MM.1S (cell line): ENCODE measurements around the gene WDR49.
A peak's percentile ranks its signal among the peaks of the same experiment; 100 is the strongest.

Source experiments
- DNase-seq: peaks from one replicate; pipeline ENCODE4 v3.0.0-alpha.2; 2015
- H2AFZ ChIP-seq: fragments of 300-600 bp; sonication (generic); 2 replicates; pipeline ENCODE4 v1.6.0; 2016; ENCODE audit warnings: antibody characterized with exemption, low read length
- H3F3A ChIP-seq: fragments of 300-600 bp; sonication (generic); 2 replicates; pipeline ENCODE4 v1.6.1; 2016; ENCODE audit warnings: mild to moderate bottlenecking, antibody characterized with exemption, low read length, moderate library complexity, mixed read lengths; ENCODE audit not compliant: insufficient read depth
- H3K27ac ChIP-seq: fragments of 300-600 bp; sonication (generic); 2 replicates; pipeline ENCODE4 v1.5.1; 2016; ENCODE audit warnings: mild to moderate bottlenecking, low read length
- H3K27me3 ChIP-seq: fragments of 300-600 bp; sonication (generic); replicated peaks from 2 replicates; pipeline ENCODE4 v1.6.0; 2016; ENCODE audit warnings: low read length; ENCODE audit not compliant: insufficient read depth
- H3K36me3 ChIP-seq: fragments of 300-600 bp; sonication (generic); replicated peaks from 2 replicates; pipeline ENCODE4 v1.6.1; 2016; ENCODE audit warnings: mild to moderate bottlenecking, low read length, mixed read lengths; ENCODE audit not compliant: insufficient read depth
- H3K4me1 ChIP-seq: fragments of 300-600 bp; sonication (generic); 2 replicates; pipeline ENCODE4 v1.6.1; 2016; ENCODE audit warnings: low read length, mixed read lengths
- H3K4me2 ChIP-seq: fragments of 300-600 bp; sonication (generic); 2 replicates; pipeline ENCODE4 v1.6.0; 2016; ENCODE audit warnings: low read depth, low read length
- H3K4me3 ChIP-seq: fragments of 300-600 bp; sonication (generic); 2 replicates; pipeline ENCODE4 v1.5.1; 2016; ENCODE audit warnings: low read length, mixed read lengths
- H3K79me2 ChIP-seq: fragments of 300-600 bp; sonication (generic); 2 replicates; pipeline ENCODE4 v1.6.1; 2016; ENCODE audit warnings: mixed run types, low read length, mixed read lengths
- H3K9ac ChIP-seq: fragments of 300-600 bp; sonication (generic); 2 replicates; pipeline ENCODE4 v1.6.1; 2016; ENCODE audit warnings: low read length, mixed read lengths
- H3K9me2 ChIP-seq: fragments of 300-600 bp; sonication (generic); replicated peaks from 2 replicates; pipeline ENCODE4 v1.6.1; 2016; ENCODE audit warnings: mild to moderate bottlenecking, low read length, mixed read lengths; ENCODE audit not compliant: insufficient read depth
- H3K9me3 ChIP-seq: fragments of 300-600 bp; sonication (generic); replicated peaks from 2 replicates; pipeline ENCODE4 v1.6.1; 2016; ENCODE audit warnings: mild to moderate bottlenecking, low read length, mixed read lengths; ENCODE audit not compliant: insufficient read depth
- H4K20me1 ChIP-seq: fragments of 300-600 bp; sonication (generic); 2 replicates; pipeline ENCODE4 v1.6.1; 2016; ENCODE audit warnings: mild to moderate bottlenecking, low read length, moderate library complexity, mixed read lengths; ENCODE audit not compliant: insufficient read depth
- CTCF ChIP-seq: fragments of 300-600 bp; sonication (generic); IDR thresholded peaks from 2 replicates; pipeline ENCODE4 v1.5.1; 2016; ENCODE audit warnings: antibody characterized with exemption, low read length, mixed read lengths
- EZH2 ChIP-seq: fragments of 300-600 bp; sonication (generic); optimal IDR thresholded peaks from 2 replicates; pipeline ENCODE3; 2017; ENCODE audit warnings: low read depth, mild to moderate bottlenecking, antibody characterized with exemption, low read length, mixed read lengths
- EZH2phosphoT487 ChIP-seq: fragments of 300-600 bp; sonication (generic); IDR thresholded peaks from 2 replicates; pipeline ENCODE4 v1.6.1; 2018; ENCODE audit warnings: antibody characterized with exemption, low read length

The WDR49 gene

GRCh38 chr3:167441256-167441655 lies 212.5 kb downstream of the WDR49 start:
- TF ChIP-seq CTCF (no peak), EZH2phosphoT487 (no peak), EZH2 (no peak)
- no peak overlapping the region for H3K4me3 ChIP-seq
- no peaks in the 10 kb centered on the region for H3K9me2 ChIP-seq
- no peaks in the 10 kb centered on the region for H3F3A ChIP-seq
- no peaks in the 10 kb centered on the region for H4K20me1 ChIP-seq
- no peaks in the 10 kb centered on the region for H3K4me1 ChIP-seq
- no peaks in the 10 kb centered on the region for H3K9me3 ChIP-seq
- peak; percentile 1 for DNase-seq
- H3K4me2 ChIP-seq = no peak overlapping the region
- no peak overlapping the region for H2AFZ ChIP-seq
- H3K79me2 ChIP-seq = no peaks in the 10 kb centered on the region
- H3K9ac ChIP-seq = no peak overlapping the region
- no peaks in the 10 kb centered on the region for H3K36me3 ChIP-seq
- no peak overlapping the region for H3K27ac ChIP-seq
- no peaks in the 10 kb centered on the region for H3K27me3 ChIP-seq

- Histone ChIP-seq H3K4me3 (no peak overlapping the region), H3K9ac (no peak overlapping the region), H3K79me2 (no peaks in the 10 kb centered on the region), H3K4me2 (no peak overlapping the region), H3F3A (no peaks in the 10 kb centered on the region), H3K4me1 (no peaks in the 10 kb centered on the region), H3K27me3 (no peaks in the 10 kb centered on the region), H3K9me2 (no peaks in the 10 kb centered on the region), H3K36me3 (no peaks in the 10 kb centered on the region), H2AFZ (no peak overlapping the region), H4K20me1 (no peaks in the 10 kb centered on the region), H3K27ac (no peak overlapping the region), H3K9me3 (no peaks in the 10 kb centered on the region)
- TF ChIP-seq EZH2phosphoT487 = no peak
- no peak for TF ChIP-seq EZH2
- DNase-seq = peak; percentile 2
Measured at GRCh38 chr3:167437428-167438139, 216.2 kb downstream of the WDR49 start.
